Measurements from ENCODE around the gene BCKDHA.

BCKDHA gene

DNA sequence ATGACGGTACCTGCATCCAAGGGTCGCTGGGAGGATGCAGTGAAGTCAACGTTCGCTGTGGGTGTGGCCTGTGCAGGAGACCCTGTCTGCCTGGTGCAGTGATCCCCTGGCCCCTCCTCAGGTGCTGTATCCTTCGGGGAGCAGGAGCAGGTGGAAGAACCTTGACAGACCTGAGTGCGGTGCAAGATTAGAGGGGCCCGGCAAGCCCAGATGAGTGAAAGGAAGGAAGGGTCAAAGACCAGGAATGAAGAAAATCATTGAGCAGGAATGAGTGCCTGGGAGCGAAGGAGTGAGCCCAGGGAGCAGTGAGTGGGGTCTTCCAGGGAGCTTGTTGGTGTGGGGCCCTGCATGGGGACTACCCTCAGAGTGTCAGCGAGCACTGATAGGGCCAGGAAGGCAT is 16.8 kb downstream of the BCKDHA start:
- H3K27ac ChIP-seq (ENCODE audit: low read depth, low read length, poor library complexity, severe bottlenecking): no peak overlapping the region
- H3K4me1 ChIP-seq (ENCODE audit: insufficient read depth, low read length, severe bottlenecking): no peaks in the 10 kb centered on the region
- H3K9me3 ChIP-seq (ENCODE audit: low read length): no peaks in the 10 kb centered on the region
- H3K36me3 ChIP-seq (ENCODE audit: insufficient read depth, low read length): peaks cover 60% of the 10 kb centered on the region
- no peak overlapping the region for H3K4me2 ChIP-seq (ENCODE audit: low read length)
- no peak overlapping the region for H2AFZ ChIP-seq (ENCODE audit: low read length)
- no peaks in the 10 kb centered on the region for H3K9me2 ChIP-seq (ENCODE audit: low read depth, low read length)
- no peaks in the 10 kb centered on the region for H3F3A ChIP-seq (ENCODE audit: insufficient read depth, low read length)
- no peak for TF ChIP-seq EZH2 (IDR thresholded peaks at IDR 0.05; ENCODE audit: borderline replicate concordance, low read length)
- TF ChIP-seq, protein P1, sequence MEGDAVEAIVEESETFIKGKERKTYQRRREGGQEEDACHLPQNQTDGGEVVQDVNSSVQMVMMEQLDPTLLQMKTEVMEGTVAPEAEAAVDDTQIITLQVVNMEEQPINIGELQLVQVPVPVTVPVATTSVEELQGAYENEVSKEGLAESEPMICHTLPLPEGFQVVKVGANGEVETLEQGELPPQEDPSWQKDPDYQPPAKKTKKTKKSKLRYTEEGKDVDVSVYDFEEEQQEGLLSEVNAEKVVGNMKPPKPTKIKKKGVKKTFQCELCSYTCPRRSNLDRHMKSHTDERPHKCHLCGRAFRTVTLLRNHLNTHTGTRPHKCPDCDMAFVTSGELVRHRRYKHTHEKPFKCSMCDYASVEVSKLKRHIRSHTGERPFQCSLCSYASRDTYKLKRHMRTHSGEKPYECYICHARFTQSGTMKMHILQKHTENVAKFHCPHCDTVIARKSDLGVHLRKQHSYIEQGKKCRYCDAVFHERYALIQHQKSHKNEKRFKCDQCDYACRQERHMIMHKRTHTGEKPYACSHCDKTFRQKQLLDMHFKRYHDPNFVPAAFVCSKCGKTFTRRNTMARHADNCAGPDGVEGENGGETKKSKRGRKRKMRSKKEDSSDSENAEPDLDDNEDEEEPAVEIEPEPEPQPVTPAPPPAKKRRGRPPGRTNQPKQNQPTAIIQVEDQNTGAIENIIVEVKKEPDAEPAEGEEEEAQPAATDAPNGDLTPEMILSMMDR (IDR thresholded peaks at IDR 0.05; ENCODE audit: low read length): no peak
- H3K27me3 ChIP-seq (ENCODE audit: insufficient read depth, low read length): no peaks in the 10 kb centered on the region
- H3K4me3 ChIP-seq (ENCODE audit: low read depth, low read length, poor library complexity, severe bottlenecking): no peak overlapping the region
- no peaks in the 10 kb centered on the region for H3K79me2 ChIP-seq (ENCODE audit: insufficient read depth, low read length)
- H3K9ac ChIP-seq (ENCODE audit: low read length): no peak overlapping the region
- H4K20me1 ChIP-seq (ENCODE audit: insufficient read depth, low read length): no peaks in the 10 kb centered on the region

DNA sequence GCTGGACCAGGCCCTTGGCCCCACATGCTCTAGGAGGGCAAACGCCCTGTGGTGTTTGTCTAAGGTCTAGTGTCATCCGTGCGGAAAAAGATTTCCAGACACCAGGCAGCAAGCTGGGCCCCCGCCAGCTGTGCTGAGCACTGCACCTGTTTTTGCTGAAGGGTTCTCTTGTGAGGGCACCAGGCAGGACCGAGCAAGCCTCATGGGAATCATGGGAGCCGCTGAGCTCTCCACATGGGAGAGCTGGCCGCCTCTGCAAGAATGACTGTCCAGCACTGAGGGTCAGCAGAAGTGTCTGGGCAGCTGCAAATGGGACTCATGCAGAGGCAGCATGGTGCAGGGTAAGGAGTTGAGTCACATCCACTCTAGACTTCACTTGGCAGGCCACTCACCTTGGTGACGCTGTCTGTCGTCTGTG is 17.5 kb downstream of the BCKDHA start:
- H3K36me3 ChIP-seq (ENCODE audit: insufficient read depth, low read length): peaks cover 64% of the 10 kb centered on the region
- TF ChIP-seq, protein P1 (IDR thresholded peaks at IDR 0.05; ENCODE audit: low read length): no peak
- no peak for TF ChIP-seq EZH2 (IDR thresholded peaks at IDR 0.05; ENCODE audit: borderline replicate concordance, low read length)
- H3F3A ChIP-seq (ENCODE audit: insufficient read depth, low read length): no peaks in the 10 kb centered on the region
- no peaks in the 10 kb centered on the region for H4K20me1 ChIP-seq (ENCODE audit: insufficient read depth, low read length)
- no peaks in the 10 kb centered on the region for H3K27me3 ChIP-seq (ENCODE audit: insufficient read depth, low read length)
- no peak overlapping the region for H3K4me2 ChIP-seq (ENCODE audit: low read length)
- no peaks in the 10 kb centered on the region for H3K79me2 ChIP-seq (ENCODE audit: insufficient read depth, low read length)
- H3K9ac ChIP-seq (ENCODE audit: low read length): no peak overlapping the region
- H3K27ac ChIP-seq (ENCODE audit: low read depth, low read length, poor library complexity, severe bottlenecking): no peak overlapping the region
- H3K9me2 ChIP-seq (ENCODE audit: low read depth, low read length): no peaks in the 10 kb centered on the region
- H3K9me3 ChIP-seq (ENCODE audit: low read length): no peaks in the 10 kb centered on the region
- H3K4me3 ChIP-seq (ENCODE audit: low read depth, low read length, poor library complexity, severe bottlenecking): no peak overlapping the region
- H3K4me1 ChIP-seq (ENCODE audit: insufficient read depth, low read length, severe bottlenecking): no peaks in the 10 kb centered on the region
- no peak overlapping the region for H2AFZ ChIP-seq (ENCODE audit: low read length)

DNA sequence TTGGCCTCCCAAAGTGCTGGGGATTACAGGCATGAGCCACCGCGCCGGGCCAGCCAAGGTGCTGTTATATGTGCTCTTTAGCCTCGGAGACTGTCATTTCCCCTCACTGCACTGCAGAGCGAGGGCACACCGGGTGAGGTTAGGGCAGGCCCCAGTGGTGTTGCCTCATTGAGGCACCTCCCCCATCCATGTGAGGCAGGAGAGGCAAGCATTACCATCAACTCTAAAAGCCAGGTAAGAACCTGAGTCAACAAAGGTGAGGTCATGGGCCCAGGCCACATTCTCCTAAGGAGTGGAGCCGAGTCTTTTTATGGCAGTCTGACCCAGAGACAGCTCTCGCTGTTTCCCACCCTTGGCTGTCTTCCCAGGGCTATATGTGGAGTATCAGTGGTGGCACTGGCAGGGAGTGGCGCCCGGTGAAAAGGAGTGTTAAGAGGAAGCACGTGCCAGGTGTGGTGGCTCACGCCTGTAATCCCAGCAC is 18.6 kb downstream of the BCKDHA start:
- Histone ChIP-seq H3K4me2 (ENCODE audit: low read length) (no peak overlapping the region), H3K27me3 (ENCODE audit: insufficient read depth, low read length) (no peaks in the 10 kb centered on the region), H3K36me3 (ENCODE audit: insufficient read depth, low read length) (peaks cover 60% of the 10 kb centered on the region), H3K79me2 (ENCODE audit: insufficient read depth, low read length) (no peaks in the 10 kb centered on the region), H3K4me1 (ENCODE audit: insufficient read depth, low read length, severe bottlenecking) (no peaks in the 10 kb centered on the region), H4K20me1 (ENCODE audit: insufficient read depth, low read length) (no peaks in the 10 kb centered on the region), H3K4me3 (ENCODE audit: low read depth, low read length, poor library complexity, severe bottlenecking) (no peak overlapping the region), H3K9ac (ENCODE audit: low read length) (no peak overlapping the region), H2AFZ (ENCODE audit: low read length) (no peak overlapping the region), H3K27ac (ENCODE audit: low read depth, low read length, poor library complexity, severe bottlenecking) (no peak overlapping the region), H3F3A (ENCODE audit: insufficient read depth, low read length) (no peaks in the 10 kb centered on the region), H3K9me3 (ENCODE audit: low read length) (no peaks in the 10 kb centered on the region), H3K9me2 (ENCODE audit: low read depth, low read length) (no peaks in the 10 kb centered on the region)
- no peak for TF ChIP-seq EZH2 (IDR thresholded peaks at IDR 0.05; ENCODE audit: borderline replicate concordance, low read length)
- TF ChIP-seq, protein P1 (IDR thresholded peaks at IDR 0.05; ENCODE audit: low read length): no peak
